HCT116 (cell line): ENCODE data around the gene CTNND1. TPM values are rescaled to one million over a fixed set of nuclear protein-coding genes. Genes with fewer than 3 reads are reported as not detected.

Experiments
- ATAC-seq: fragments of 200-7000 bp; cut with Tn5 transposase; 2 replicates; pipeline ENCODE4 v1.9.1; 2020; ENCODE audit warnings: mild to moderate bottlenecking, moderate library complexity
- BruUV-seq: library from RNA; stranded (reverse); fragments of 400-500 nt; replicated peaks from 2 replicates; lab custom pipeline; 2021; lab: Mats Ljungman, UMichigan
- CTCF ChIA-PET: fragments of 300-600 bp; sonication (Branson Sonifier 250); formaldehyde crosslinking; loops from one replicate; lab custom pipeline; 2021; ENCODE audit warnings: antibody characterized with exemption; lab: Charles Lee
- POLR2A ChIA-PET: fragments of 300-600, 350-600 bp; sonication (Branson Sonifier 250); formaldehyde crosslinking; loops from one replicate; lab custom pipeline; 2021; ENCODE audit warnings: antibody characterized with exemption; lab: Charles Lee
- RAD21 ChIA-PET, 2 experiments: fragments of 300-600 bp; sonication (Branson Sonifier 250); formaldehyde crosslinking; loops; one replicate each; lab custom pipeline; 2023; ENCODE audit warnings: low total read pairs in 2 of 2; ENCODE audit not compliant: uncharacterized antibody in 2 of 2, unreplicated experiment in 2 of 2, low non-redundant PET in 1 of 2; lab: Charles Lee
- DNase-seq: peaks from one replicate; pipeline ENCODE4 v3.0.0-alpha.2; 2010; ENCODE audit warnings: low read depth, low spot score
- H2AFZ ChIP-seq: fragments of 200-600 bp; shearing (Covaris generic), sonication (generic); 2 replicates; pipeline ENCODE4 v1.6.1; 2017; ENCODE audit warnings: low read depth, mixed run types, mixed read lengths, antibody characterized with exemption, low read length; ENCODE audit not compliant: poor library complexity, severe bottlenecking
- H3K27ac ChIP-seq: 2 replicates; pipeline ENCODE4 v1.5.1; 2012; ENCODE audit warnings: low read depth, low read length
- H3K27me3 ChIP-seq: fragments of 200-600 bp; sonication (generic); 2 replicates; pipeline ENCODE4 v1.6.1; 2016; ENCODE audit warnings: mixed run types, low read length, mixed read lengths; ENCODE audit not compliant: insufficient read depth
- H3K36me3 ChIP-seq, 2 experiments: fragments of 200-500 bp in 1 of 2; fragments of 200-600 bp in 1 of 2; sonication (Bioruptor generic) in 1 of 2; sonication (generic) in 1 of 2; 2 replicates each; pipeline versions ENCODE4 v1.5.1 to v1.6.1; 2014 to 2016; ENCODE audit warnings: low read length in 2 of 2, inconsistent platforms in 1 of 2, mixed read lengths in 1 of 2, mixed run types in 1 of 2; ENCODE audit not compliant: insufficient read depth in 2 of 2, control insufficient read depth in 1 of 2
- H3K4me1 ChIP-seq, 2 experiments: fragments of 200-600 bp in 1 of 2; sonication (generic) in 1 of 2; 2 replicates each; pipeline versions ENCODE4 v1.5.1 to v1.6.1; 2012 to 2017; ENCODE audit warnings: low read length in 2 of 2, inconsistent platforms in 1 of 2, mild to moderate bottlenecking in 1 of 2, mixed read lengths in 1 of 2, mixed run types in 1 of 2, moderate library complexity in 1 of 2; ENCODE audit not compliant: insufficient read depth in 2 of 2, control insufficient read depth in 1 of 2
- H3K4me2 ChIP-seq: fragments of 200-600 bp; sonication (generic); 2 replicates; pipeline ENCODE4 v1.6.1; 2017; ENCODE audit warnings: mixed run types, low read length, mixed read lengths
- H3K4me3 ChIP-seq, 2 experiments: fragments of 200-600 bp in 1 of 2; sonication (generic) in 1 of 2; replicated peaks in 1 of 2; 2 replicates each; pipeline ENCODE4 v1.5.1; 2011 to 2016; ENCODE audit warnings: low read length in 2 of 2, control low read depth in 1 of 2, low read depth in 1 of 2, mild to moderate bottlenecking in 1 of 2, mixed read lengths in 1 of 2, mixed run types in 1 of 2
- H3K79me2 ChIP-seq: fragments of 200-600 bp; sonication (generic); 2 replicates; pipeline ENCODE4 v1.6.1; 2017; ENCODE audit warnings: mild to moderate bottlenecking, mixed run types, low read length, moderate library complexity, mixed read lengths; ENCODE audit not compliant: insufficient read depth
- H3K9ac ChIP-seq: fragments of 200-600 bp; sonication (generic); 2 replicates; pipeline ENCODE4 v1.6.1; 2016; ENCODE audit warnings: low read length, mixed read lengths
- H3K9me2 ChIP-seq: fragments of 200-600 bp; sonication (generic), shearing (Covaris generic); 2 replicates; pipeline ENCODE4 v1.6.1; 2017; ENCODE audit warnings: mixed run types, mild to moderate bottlenecking, moderate library complexity; ENCODE audit not compliant: insufficient read depth
- H3K9me3 ChIP-seq, 2 experiments: fragments of 200-500 bp in 1 of 2; fragments of 200-600 bp in 1 of 2; sonication (Bioruptor generic) in 1 of 2; sonication (generic) in 1 of 2; 2 replicates each; pipeline ENCODE4 v1.6.1; 2014 to 2017; ENCODE audit warnings: low read length in 2 of 2, mixed read lengths in 2 of 2, inconsistent platforms in 1 of 2, low read depth in 1 of 2, mild to moderate bottlenecking in 1 of 2, mixed run types in 1 of 2, moderate library complexity in 1 of 2; ENCODE audit not compliant: control insufficient read depth in 1 of 2, insufficient read depth in 1 of 2
- H4K20me1 ChIP-seq: fragments of 200-600 bp; sonication (generic), shearing (Covaris generic); 2 replicates; pipeline ENCODE4 v1.6.1; 2017; ENCODE audit warnings: mixed run types, mild to moderate bottlenecking, moderate library complexity; ENCODE audit not compliant: insufficient read depth
- CBX3 ChIP-seq: IDR thresholded peaks from 2 replicates; pipeline ENCODE4 v1.6.1; 2012; ENCODE audit warnings: low read depth
- CEBPB ChIP-seq: IDR thresholded peaks from 2 replicates; pipeline ENCODE4 v1.6.1; 2012; ENCODE audit warnings: low read depth
- ELF1 ChIP-seq: IDR thresholded peaks from 2 replicates; pipeline ENCODE4 v1.6.1; 2012; ENCODE audit warnings: low read depth, borderline replicate concordance
- EZH2 ChIP-seq: fragments of 200-600 bp; sonication (generic); IDR thresholded peaks from 2 replicates; pipeline ENCODE4 v1.6.1; 2017; ENCODE audit warnings: antibody characterized with exemption, mixed run types
- EZH2phosphoT487 ChIP-seq: fragments of 200-600 bp; IDR thresholded peaks from 2 replicates; pipeline ENCODE4 v1.6.1; 2018; ENCODE audit warnings: antibody characterized with exemption, borderline replicate concordance
- POLR2AphosphoS5 ChIP-seq: IDR thresholded peaks from 2 replicates; pipeline ENCODE4 v1.6.1; 2011; ENCODE audit warnings: mild to moderate bottlenecking, low read depth, low read length, moderate library complexity
- RAD21 ChIP-seq: IDR thresholded peaks from 2 replicates; pipeline ENCODE4 v1.6.1; 2012; ENCODE audit warnings: low read depth, mild to moderate bottlenecking
- SIN3A ChIP-seq: IDR thresholded peaks from 2 replicates; pipeline ENCODE4 v1.6.1; 2012; ENCODE audit warnings: low read depth
- SP1 ChIP-seq: IDR thresholded peaks from 2 replicates; pipeline ENCODE4 v1.6.1; 2012; ENCODE audit warnings: low read depth
- SRF ChIP-seq: IDR thresholded peaks from 2 replicates; pipeline ENCODE4 v1.6.1; 2012; ENCODE audit warnings: low read depth
- TCF7L2 ChIP-seq: IDR thresholded peaks from 2 replicates; pipeline ENCODE4 v1.7.0; 2011; ENCODE audit warnings: borderline replicate concordance, inconsistent platforms; ENCODE audit not compliant: insufficient read depth, insufficient read length; ENCODE audit errors: extremely low read depth
- YY1 ChIP-seq: IDR thresholded peaks from 2 replicates; pipeline ENCODE4 v1.6.1; 2011; ENCODE audit warnings: low read length, low read depth, moderate library complexity, mild to moderate bottlenecking; ENCODE audit not compliant: insufficient replicate concordance; ENCODE audit errors: extremely low read depth
- ZFX ChIP-seq: fragments of 450-650 bp; IDR thresholded peaks from 2 replicates; pipeline ENCODE4 v1.6.1; 2017
- intact Hi-C: fragments of 100-400 bp; cut with micrococcal nuclease; formaldehyde crosslinking; loops from 2 replicates; pipeline ENCODE4 v1.10.0; 2022
- total RNA-seq: library from RNA; stranded (reverse); gene quantifications from one replicate; pipeline ENCODE4 v1.2.1, GENCODE V29; 2021; ENCODE audit not compliant: unreplicated experiment
- TF ChIP-seq, protein P1 (sequence below): IDR thresholded peaks from 2 replicates; pipeline ENCODE4 v1.6.1; 2012
- TF ChIP-seq, protein P2 (sequence below): IDR thresholded peaks from 2 replicates; pipeline ENCODE4 v1.6.1; 2012
- TF ChIP-seq, protein P3 (sequence below), 3 experiments: fragments of 200-600 bp in 1 of 3; sonication (generic) in 1 of 3; IDR thresholded peaks in 2 of 3; conservative IDR thresholded peaks in 1 of 3; 2 replicates each; pipeline ENCODE4 v1.5.1; 2012 to 2017; ENCODE audit warnings: low read depth in 2 of 3, low read length in 2 of 3, antibody characterized with exemption in 1 of 3, borderline replicate concordance in 1 of 3, control low read depth in 1 of 3, mild to moderate bottlenecking in 1 of 3, mixed read lengths in 1 of 3, mixed run types in 1 of 3, moderate library complexity in 1 of 3; ENCODE audit not compliant: insufficient read depth in 1 of 3

Gene CTNND1
- total RNA-seq, 1 experiment from 2014 or later = 157 TPM

DNA sequence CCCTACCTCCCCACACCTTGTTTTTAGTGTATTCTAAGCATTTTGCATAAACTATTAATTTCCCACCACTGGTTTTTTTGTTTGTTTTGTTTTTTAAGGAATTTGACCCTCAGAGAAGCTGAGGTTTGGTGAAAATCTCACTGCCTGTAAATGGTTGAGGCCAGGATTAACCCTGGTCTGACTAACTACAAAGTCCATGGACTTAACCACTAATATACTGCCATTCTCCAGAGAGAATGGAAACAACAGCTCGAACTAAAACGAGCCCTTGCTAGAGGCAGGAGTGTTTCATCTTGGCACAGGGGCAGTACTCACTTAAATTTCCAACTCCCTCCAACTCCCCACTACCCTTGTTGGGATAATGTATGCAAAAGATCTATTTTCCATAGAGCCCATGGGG, 3.0 kb downstream of the CTNND1 start:
- Histone ChIP-seq H3K9me3 (no peaks in the 10 kb centered on the region), H3K36me3 (no peaks in the 10 kb centered on the region; a peak in 1 of 4 replicates), H3K9ac (no peak overlapping the region), H3K27me3 (no peaks in the 10 kb centered on the region), H3K9me2 (no peaks in the 10 kb centered on the region), H2AFZ (no peak overlapping the region), H3K27ac (no peak overlapping the region), H3K4me3 (no peak overlapping the region), H3K4me2 (no peak overlapping the region), H3K79me2 (peaks cover 79% of the 10 kb centered on the region), H3K4me1 (peaks cover 22 to 39% of the 10 kb centered on the region in 2 experiments; a peak in 3 of 4 replicates), H4K20me1 (no peaks in the 10 kb centered on the region)
- TF ChIP-seq SP1 = no peak
- TF ChIP-seq, protein P1, sequence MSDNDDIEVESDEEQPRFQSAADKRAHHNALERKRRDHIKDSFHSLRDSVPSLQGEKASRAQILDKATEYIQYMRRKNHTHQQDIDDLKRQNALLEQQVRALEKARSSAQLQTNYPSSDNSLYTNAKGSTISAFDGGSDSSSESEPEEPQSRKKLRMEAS = no peak
- no peak for TF ChIP-seq EZH2phosphoT487
- TF ChIP-seq CEBPB = no peak
- no peak for TF ChIP-seq ELF1
- TF ChIP-seq, protein P2, sequence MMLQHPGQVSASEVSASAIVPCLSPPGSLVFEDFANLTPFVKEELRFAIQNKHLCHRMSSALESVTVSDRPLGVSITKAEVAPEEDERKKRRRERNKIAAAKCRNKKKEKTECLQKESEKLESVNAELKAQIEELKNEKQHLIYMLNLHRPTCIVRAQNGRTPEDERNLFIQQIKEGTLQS = no peak
- no peak for TF ChIP-seq TCF7L2
- ChIA-PET POLR2A (interaction anchor here (1.9 to 4.9 kb wide), 3 partner anchors 14 to 35 kb away, joined by 10 to 31 read pairs (median 14); no protein-coding TSS in a partner anchor), RAD21 (interaction anchor here in 1 of 2 experiments (1.5 kb wide), 1 partner anchor 13 kb away, joined by 4 read pairs; the partner anchor contains the start of gene BTBD18), CTCF (no interaction called here)
- ATAC-seq (no peak), DNase-seq (no peak)
- intact Hi-C loops = no loop called here
- BruUV-seq = no TSS peak

DNA sequence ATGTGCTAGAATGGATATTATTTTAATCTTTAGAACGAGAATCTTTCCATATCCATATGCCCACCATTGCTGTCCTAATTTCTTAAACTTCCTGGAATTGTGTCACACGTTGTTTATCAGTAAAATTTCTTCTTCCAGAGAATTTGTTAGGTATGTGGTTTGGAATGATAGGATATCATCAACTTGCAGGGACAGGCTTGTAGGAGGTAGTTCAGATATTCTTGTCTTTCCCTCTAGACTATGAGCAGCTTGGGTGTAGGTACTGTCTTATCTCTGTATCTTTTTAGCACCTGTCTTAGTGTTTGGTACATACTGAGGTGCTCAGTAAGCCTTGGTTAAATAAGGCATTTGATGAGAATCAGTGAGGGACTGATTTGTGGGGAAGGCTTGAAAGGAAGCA, 3.4 kb downstream of the CTNND1 start:
- ChIA-PET POLR2A (interaction anchor here (1.9 kb wide), 1 partner anchor 13 kb away, joined by 10 read pairs; no protein-coding TSS in a partner anchor), CTCF (no interaction called here), RAD21 (interaction anchor here in 1 of 2 experiments (1.5 kb wide), 1 partner anchor 14 kb away, joined by 4 read pairs; the partner anchor contains the start of gene BTBD18)
- Histone ChIP-seq H3K4me2 (no peak overlapping the region), H3K27ac (no peak overlapping the region), H3K27me3 (no peaks in the 10 kb centered on the region), H4K20me1 (no peaks in the 10 kb centered on the region), H3K9me2 (no peaks in the 10 kb centered on the region), H3K9me3 (no peaks in the 10 kb centered on the region), H3K79me2 (peaks cover 83% of the 10 kb centered on the region), H3K4me1 (peaks cover 25 to 43% of the 10 kb centered on the region in 2 experiments; a peak in 3 of 4 replicates), H3K4me3 (no peak overlapping the region), H2AFZ (no peak overlapping the region), H3K9ac (no peak overlapping the region), H3K36me3 (no peaks in the 10 kb centered on the region; a peak in 1 of 4 replicates)
- BruUV-seq = no TSS peak
- no peak for ATAC-seq
- no peak for DNase-seq
- intact Hi-C loops = no loop called here
- TF ChIP-seq SIN3A (no peak), ZFX (no peak), RAD21 (no peak), CEBPB (no peak), YY1 (no peak), POLR2AphosphoS5 (no peak), CBX3 (no peak), SP1 (no peak), EZH2 (no peak), ELF1 (no peak), SRF (no peak)
- TF ChIP-seq, protein P3, sequence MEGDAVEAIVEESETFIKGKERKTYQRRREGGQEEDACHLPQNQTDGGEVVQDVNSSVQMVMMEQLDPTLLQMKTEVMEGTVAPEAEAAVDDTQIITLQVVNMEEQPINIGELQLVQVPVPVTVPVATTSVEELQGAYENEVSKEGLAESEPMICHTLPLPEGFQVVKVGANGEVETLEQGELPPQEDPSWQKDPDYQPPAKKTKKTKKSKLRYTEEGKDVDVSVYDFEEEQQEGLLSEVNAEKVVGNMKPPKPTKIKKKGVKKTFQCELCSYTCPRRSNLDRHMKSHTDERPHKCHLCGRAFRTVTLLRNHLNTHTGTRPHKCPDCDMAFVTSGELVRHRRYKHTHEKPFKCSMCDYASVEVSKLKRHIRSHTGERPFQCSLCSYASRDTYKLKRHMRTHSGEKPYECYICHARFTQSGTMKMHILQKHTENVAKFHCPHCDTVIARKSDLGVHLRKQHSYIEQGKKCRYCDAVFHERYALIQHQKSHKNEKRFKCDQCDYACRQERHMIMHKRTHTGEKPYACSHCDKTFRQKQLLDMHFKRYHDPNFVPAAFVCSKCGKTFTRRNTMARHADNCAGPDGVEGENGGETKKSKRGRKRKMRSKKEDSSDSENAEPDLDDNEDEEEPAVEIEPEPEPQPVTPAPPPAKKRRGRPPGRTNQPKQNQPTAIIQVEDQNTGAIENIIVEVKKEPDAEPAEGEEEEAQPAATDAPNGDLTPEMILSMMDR (IDR thresholded peaks at IDR 0.05 in 2 of 3, conservative IDR thresholded peaks at IDR 0.05 in 1 of 3; ENCODE audit: borderline replicate concordance in 1 of 3, insufficient read depth in 1 of 3, low read depth in 2 of 3, low read length in 2 of 3) = no peak
